ENCODE measurements around the gene CHCHD6.
"Not testable (repeated sequence)": the region's sequence is repeated elsewhere in the genome, so short reads cannot be mapped to it uniquely, and the experiment has no call there.

The CHCHD6 gene

DNA sequence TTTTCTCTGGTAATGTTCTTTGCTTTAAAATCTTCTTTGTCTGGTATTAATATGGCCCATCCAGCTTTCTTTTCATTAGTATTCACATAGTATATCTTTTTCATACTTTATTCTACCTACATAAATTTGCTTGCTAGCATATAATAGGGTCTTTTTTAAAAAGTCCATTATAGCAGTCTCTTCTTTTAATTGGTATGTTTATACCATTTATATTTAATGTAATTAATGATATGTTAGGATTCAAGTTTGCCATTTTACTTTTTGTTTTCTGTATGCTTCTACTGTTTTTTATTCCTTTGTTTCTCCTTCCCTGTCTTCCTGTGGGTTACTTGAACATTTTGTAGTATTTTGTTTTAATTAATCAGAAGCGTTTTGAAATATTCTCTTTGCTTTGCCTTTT lies 89.0 kb downstream of the CHCHD6 start:
- no peaks in the 10 kb centered on the region for H3K27me3 ChIP-seq (ENCODE audit: control insufficient read depth, insufficient read depth, low read length)
- H3K4me1 ChIP-seq: peaks cover 7% of the 10 kb centered on the region
- peaks cover 2% of the 10 kb centered on the region for H3K79me2 ChIP-seq
- no peak overlapping the region for H3K4me2 ChIP-seq (ENCODE audit: low read length)
- H3K27ac ChIP-seq: no peak overlapping the region
- no peaks in the 10 kb centered on the region for H3K9me3 ChIP-seq (ENCODE audit: control insufficient read depth, low read length)
- H3K9ac ChIP-seq: no peak overlapping the region
- TF ChIP-seq, protein P1, sequence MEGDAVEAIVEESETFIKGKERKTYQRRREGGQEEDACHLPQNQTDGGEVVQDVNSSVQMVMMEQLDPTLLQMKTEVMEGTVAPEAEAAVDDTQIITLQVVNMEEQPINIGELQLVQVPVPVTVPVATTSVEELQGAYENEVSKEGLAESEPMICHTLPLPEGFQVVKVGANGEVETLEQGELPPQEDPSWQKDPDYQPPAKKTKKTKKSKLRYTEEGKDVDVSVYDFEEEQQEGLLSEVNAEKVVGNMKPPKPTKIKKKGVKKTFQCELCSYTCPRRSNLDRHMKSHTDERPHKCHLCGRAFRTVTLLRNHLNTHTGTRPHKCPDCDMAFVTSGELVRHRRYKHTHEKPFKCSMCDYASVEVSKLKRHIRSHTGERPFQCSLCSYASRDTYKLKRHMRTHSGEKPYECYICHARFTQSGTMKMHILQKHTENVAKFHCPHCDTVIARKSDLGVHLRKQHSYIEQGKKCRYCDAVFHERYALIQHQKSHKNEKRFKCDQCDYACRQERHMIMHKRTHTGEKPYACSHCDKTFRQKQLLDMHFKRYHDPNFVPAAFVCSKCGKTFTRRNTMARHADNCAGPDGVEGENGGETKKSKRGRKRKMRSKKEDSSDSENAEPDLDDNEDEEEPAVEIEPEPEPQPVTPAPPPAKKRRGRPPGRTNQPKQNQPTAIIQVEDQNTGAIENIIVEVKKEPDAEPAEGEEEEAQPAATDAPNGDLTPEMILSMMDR (IDR thresholded peaks at IDR 0.05): no peak
- H3K36me3 ChIP-seq (ENCODE audit: control insufficient read depth, insufficient read depth, low read length): no peaks in the 10 kb centered on the region
- no peak overlapping the region for H3K4me3 ChIP-seq (ENCODE audit: low read depth, low read length)
- H2AFZ ChIP-seq: no peak overlapping the region

DNA sequence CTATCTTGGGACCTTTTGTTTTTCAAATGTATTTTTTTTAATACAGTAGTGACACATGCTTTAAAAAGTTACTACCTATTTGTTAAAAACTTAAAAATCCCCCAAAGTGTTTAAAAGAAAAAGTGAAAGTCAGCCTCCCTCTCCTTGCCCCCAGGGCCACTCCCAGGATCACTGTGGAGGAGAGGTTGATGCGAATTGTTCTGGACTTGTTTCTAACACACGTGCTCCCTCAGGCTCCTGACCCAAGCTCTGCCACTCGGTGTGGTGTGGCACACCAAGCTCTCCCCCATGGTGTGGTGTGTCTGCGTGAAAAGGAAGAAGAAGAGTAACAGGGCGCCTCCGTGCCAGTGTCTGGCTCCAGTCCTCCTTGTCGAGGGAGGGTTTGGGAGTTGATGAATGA lies 93.5 kb downstream of the CHCHD6 start:
- peaks cover 7% of the 10 kb centered on the region for H3K4me1 ChIP-seq
- H3K9me3 ChIP-seq (ENCODE audit: control insufficient read depth, low read length): no peaks in the 10 kb centered on the region
- peaks cover 2% of the 10 kb centered on the region for H3K79me2 ChIP-seq
- H3K27me3 ChIP-seq (ENCODE audit: control insufficient read depth, insufficient read depth, low read length): no peaks in the 10 kb centered on the region
- no peak overlapping the region for H3K4me2 ChIP-seq (ENCODE audit: low read length)
- no peak overlapping the region for H3K4me3 ChIP-seq (ENCODE audit: low read depth, low read length)
- no peaks in the 10 kb centered on the region for H3K36me3 ChIP-seq (ENCODE audit: control insufficient read depth, insufficient read depth, low read length)
- no peak overlapping the region for H3K27ac ChIP-seq
- TF ChIP-seq, protein P1 (IDR thresholded peaks at IDR 0.05): no peak
- no peak overlapping the region for H3K9ac ChIP-seq
- no peak overlapping the region for H2AFZ ChIP-seq

DNA sequence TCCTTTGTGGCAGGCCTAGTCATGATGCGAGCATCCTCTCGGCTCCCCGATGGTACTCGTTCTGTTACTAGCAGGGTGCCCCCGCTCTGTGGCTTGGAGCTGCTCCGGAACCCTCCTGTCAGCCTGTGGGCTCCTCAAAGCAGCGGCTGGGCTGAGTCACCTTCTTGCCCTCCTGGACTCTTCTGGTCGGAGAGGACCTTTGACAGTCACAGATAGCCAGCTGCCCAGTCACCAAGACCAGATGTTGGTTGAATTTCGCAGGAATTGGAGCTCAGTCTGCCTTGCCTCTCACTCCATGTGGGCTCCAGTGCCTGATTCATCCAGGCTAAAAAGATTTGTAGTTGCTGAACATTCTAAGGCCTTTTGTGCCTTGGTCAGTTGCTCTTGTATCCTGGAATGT lies 94.5 kb downstream of the CHCHD6 start:
- H3K27me3 ChIP-seq (ENCODE audit: control insufficient read depth, insufficient read depth, low read length): no peaks in the 10 kb centered on the region
- H3K9ac ChIP-seq: no peak overlapping the region
- no peak overlapping the region for H3K4me3 ChIP-seq (ENCODE audit: low read depth, low read length)
- H3K36me3 ChIP-seq (ENCODE audit: control insufficient read depth, insufficient read depth, low read length): no peaks in the 10 kb centered on the region
- no peak overlapping the region for H3K27ac ChIP-seq
- H3K4me1 ChIP-seq: peaks cover 7% of the 10 kb centered on the region
- TF ChIP-seq, protein P1 (IDR thresholded peaks at IDR 0.05): no peak
- H3K4me2 ChIP-seq (ENCODE audit: low read length): no peak overlapping the region
- no peak overlapping the region for H2AFZ ChIP-seq
- H3K9me3 ChIP-seq (ENCODE audit: control insufficient read depth, low read length): no peaks in the 10 kb centered on the region
- peaks cover 2% of the 10 kb centered on the region for H3K79me2 ChIP-seq

DNA sequence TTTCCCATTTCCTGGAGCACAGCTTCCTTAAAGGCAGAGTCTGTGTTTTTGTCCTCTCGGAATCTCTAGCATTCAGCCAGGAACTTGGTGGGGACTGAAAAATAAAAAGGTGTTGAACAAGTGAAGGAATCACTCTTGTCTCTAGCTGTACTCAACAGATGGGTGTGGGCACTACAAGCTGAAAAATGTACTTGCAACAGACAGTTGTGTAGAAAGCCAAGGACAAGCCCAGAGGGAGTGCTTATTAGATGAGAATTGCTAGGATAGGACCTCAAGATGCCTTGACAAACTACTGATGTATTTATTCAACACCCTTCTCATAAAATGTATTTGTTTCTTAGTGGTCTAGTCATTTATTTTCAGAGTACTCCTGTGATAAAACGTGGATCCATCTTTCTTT lies 95.1 kb downstream of the CHCHD6 start:
- H3K9me3 ChIP-seq (ENCODE audit: control insufficient read depth, low read length): no peaks in the 10 kb centered on the region
- peaks cover 7% of the 10 kb centered on the region for H3K4me1 ChIP-seq
- TF ChIP-seq, protein P1 (IDR thresholded peaks at IDR 0.05): no peak
- H2AFZ ChIP-seq: no peak overlapping the region
- H3K36me3 ChIP-seq (ENCODE audit: control insufficient read depth, insufficient read depth, low read length): no peaks in the 10 kb centered on the region
- no peak overlapping the region for H3K4me3 ChIP-seq (ENCODE audit: low read depth, low read length)
- no peaks in the 10 kb centered on the region for H3K27me3 ChIP-seq (ENCODE audit: control insufficient read depth, insufficient read depth, low read length)
- no peak overlapping the region for H3K9ac ChIP-seq
- no peak overlapping the region for H3K27ac ChIP-seq
- H3K4me2 ChIP-seq (ENCODE audit: low read length): no peak overlapping the region
- H3K79me2 ChIP-seq: peaks cover 2% of the 10 kb centered on the region

DNA sequence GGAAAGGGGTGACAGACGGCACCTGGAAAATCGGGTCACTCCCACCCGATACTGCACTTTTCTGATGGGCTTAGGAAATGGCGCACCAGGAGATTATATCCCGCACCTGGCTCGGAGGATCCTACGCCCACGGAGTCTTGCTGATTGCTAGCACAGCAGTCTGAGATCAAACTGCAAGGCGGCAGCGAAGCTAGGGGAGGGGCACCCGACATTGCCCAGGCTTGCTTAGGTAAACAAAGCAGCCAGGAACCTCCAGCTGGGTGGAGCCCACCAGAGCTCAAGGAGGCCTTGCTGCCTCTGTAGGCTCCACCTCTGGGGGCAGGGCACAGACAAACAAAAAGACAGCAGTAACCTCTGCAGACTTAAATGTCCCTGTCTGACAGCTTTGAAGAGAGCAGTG lies 97.3 kb downstream of the CHCHD6 start:
- not testable (repeated sequence) for H3K4me3 ChIP-seq (ENCODE audit: low read depth, low read length); H3K4me1 ChIP-seq; H3K27me3 ChIP-seq (ENCODE audit: control insufficient read depth, insufficient read depth, low read length); H3K27ac ChIP-seq; H2AFZ ChIP-seq; H3K36me3 ChIP-seq (ENCODE audit: control insufficient read depth, insufficient read depth, low read length); H3K79me2 ChIP-seq; H3K9me3 ChIP-seq (ENCODE audit: control insufficient read depth, low read length); H3K9ac ChIP-seq; H3K4me2 ChIP-seq (ENCODE audit: low read length)
